Renal pelvis (tissue), 4 donors: ENCODE data around the gene DGCR2. TPM values are rescaled to one million over a fixed set of nuclear protein-coding genes. Genes with fewer than 3 reads are reported as not detected.
"Not testable (repeated sequence)": the region's sequence is repeated elsewhere in the genome, so short reads cannot be mapped to it uniquely, and the experiment has no call there.

Source experiments
- DNase-seq: peaks from one replicate; pipeline ENCODE4 v3.0.0-alpha.2; 2013
- polyA plus RNA-seq, 3 donors: library from polyadenylated mRNA; unstranded; fragments of 120-200 nt; gene quantifications; one replicate each; pipeline ENCODE4 v1.2.1, GENCODE V29; 2013; ENCODE audit not compliant: insufficient read length in 3 of 3

The DGCR2 gene
- polyA plus RNA-seq, 3 donors, result 75.2 to 88.1 (median 81.3) TPM

DNA sequence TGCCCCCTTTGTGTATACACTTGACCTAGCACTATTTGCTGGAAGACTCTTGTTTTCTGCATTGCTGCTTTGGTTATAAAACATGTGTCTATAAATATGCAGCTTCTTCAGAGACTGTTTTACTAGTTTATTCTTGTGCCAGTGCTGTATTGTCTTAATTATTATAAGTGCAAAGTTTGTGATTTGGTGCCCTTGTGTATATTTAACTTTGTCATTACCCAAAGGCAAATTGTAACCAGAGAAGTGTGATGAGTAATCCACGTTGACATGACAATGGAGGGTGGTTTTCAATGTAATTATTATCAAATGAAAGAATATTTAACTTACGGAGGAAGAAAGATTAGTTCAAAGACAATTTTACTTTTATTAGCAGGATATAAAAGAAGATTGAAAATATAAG, 111.1 kb downstream of the DGCR2 start:
- DNase-seq, result no peak

- no peak for DNase-seq
These were observed 116.3 kb downstream of the DGCR2 start for GRCh38 chr22:19005905-19006304.

DNA sequence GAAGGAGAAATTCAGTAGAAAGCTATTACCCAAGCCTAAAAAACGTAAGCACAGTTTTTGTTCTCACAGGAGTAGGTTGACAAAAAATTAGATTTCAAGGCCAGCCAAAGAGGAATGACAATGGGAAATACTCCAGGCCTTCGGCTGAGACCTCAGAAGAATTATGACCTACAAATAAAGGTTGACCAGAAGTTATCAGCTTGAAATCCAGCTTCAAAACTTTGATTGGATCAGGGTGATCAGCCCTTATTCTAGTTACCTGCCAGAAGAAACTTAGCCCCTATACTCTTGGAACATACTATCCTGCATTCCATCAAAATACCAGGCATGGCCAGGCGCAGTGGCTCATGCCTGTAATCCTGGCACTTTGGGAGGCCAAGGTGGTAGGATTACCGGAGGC, 117.7 kb downstream of the DGCR2 start:
- DNase-seq, result no peak

DNA sequence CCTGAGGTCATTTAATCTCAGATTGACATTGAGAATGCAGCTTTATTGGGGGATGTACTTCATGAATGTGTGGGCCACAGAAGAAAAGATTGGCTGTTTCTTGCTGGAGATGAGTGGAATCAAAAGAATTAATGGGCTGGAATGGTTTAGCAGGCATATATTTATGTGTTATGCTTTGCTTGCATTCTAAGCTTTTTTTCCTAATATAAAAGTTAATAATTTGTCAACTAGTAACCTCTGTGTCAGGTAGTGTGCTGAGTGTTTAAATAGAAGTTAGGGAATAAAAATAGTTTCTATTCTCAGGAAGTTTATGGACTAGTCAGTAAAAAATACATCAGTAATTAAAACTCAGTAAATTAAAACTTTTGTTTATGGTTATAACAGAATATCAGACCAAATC, 118.7 kb downstream of the DGCR2 start:
- no peak for DNase-seq

- no peak for DNase-seq
These were observed 119.6 kb downstream of the DGCR2 start for GRCh38 chr22:19002684-19003038.

- no peak for DNase-seq
These were observed 121.0 kb downstream of the DGCR2 start for GRCh38 chr22:19001204-19001603.

DNA sequence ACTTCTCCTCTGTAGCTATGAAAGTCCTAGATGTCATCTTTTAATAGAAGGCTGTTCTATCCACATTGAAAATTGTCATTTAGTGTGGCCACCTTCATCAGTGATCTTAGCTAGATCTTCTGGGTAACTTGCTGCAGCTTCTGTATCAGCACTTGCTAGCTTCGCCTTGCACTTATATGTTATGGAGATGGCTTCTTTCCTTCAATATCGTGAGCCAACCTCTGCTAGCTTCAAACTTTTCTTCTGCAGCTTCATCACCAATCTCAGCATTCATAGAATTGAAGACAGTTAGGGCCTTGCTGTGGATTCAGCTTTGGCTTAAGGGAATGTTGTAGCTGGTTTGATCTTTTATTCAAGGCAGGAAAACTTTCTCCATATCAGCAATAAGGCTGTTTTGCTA, 122.1 kb downstream of the DGCR2 start:
- DNase-seq, result not testable (repeated sequence)

DNA sequence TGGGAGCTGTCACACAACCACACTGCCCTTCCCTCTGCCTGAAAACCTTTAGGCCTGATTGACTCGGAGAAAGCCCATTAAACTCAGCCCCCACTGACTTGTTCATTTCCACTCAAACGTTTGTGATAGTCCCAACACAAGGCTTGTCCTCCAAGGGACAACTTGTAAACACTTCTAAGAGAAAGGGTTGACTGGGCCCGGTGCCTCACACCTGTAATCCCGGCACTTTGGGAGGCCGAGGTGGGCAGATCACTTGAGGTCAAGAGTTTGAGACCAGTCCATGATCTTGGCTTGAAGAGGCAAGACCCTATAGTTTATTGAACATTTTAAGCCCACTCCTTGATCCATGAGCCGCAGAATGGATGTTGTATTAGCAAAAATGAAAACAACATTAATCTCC, 122.8 kb downstream of the DGCR2 start:
- no peak for DNase-seq

- DNase-seq, result no peak
These were observed 123.2 kb downstream of the DGCR2 start for GRCh38 chr22:18999008-18999407.

GRCh38 chr22:18997925-18998315, 124.3 kb downstream of the DGCR2 start:
- no peak for DNase-seq

GRCh38 chr22:18997306-18997924, 124.8 kb downstream of the DGCR2 start:
- DNase-seq, result no peak

GRCh38 chr22:18996376-18996900, 125.8 kb downstream of the DGCR2 start:
- DNase-seq, result no peak

- no peak for DNase-seq
These were observed 126.9 kb downstream of the DGCR2 start for GRCh38 chr22:18995327-18995711.

DNA sequence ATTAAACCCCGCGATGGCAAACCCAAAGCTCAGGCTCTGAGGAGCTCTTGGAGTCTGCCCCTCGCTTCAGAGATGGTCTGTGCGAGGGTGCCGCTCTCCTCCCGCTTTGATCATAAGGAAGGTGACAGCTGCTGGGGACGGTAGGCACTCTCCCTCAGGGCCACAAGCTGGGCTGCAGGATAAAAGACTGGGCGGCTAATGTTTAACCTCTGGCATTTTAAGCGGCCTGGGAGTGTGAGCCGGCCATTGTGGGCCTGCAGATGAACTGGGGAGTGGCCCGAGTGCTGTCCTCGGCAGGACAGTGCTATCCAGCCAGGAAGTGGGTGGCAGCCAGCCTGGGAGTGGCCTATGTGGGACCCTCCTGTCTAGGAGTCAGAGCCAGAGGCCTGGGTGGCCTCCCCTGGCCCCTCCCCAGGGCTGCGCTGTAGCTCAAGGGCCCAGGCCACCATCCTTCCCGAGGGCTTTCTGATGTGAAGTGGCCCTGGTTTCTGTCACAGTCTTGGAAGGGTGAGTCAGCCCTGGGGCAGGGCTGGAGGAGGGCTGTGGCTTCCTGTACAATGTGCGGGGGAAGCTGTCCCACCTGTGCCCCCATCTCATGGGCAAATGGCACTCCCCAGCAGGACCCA, 127.4 kb downstream of the DGCR2 start:
- DNase-seq, result no peak

DNA sequence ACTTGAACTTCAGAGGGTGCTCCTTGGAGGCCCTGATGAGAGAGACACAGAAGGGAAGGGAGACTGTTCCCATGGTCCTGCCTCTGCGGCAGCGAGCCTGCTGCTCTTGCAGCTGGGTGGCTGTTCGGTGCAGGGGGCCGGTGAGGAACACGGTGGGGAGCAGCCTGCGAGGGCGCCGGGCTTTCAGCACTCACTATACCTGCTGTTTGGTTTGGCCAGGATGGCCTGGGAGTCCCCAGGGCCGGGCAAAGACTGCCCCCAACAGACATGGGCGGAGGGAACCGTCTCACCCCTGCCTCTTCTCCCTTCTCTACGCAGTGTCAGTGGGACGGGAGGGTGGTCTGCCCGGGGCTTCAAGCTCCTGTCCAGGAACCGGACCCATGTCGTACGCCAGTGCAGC, 128.2 kb downstream of the DGCR2 start:
- DNase-seq, result no peak

DNA sequence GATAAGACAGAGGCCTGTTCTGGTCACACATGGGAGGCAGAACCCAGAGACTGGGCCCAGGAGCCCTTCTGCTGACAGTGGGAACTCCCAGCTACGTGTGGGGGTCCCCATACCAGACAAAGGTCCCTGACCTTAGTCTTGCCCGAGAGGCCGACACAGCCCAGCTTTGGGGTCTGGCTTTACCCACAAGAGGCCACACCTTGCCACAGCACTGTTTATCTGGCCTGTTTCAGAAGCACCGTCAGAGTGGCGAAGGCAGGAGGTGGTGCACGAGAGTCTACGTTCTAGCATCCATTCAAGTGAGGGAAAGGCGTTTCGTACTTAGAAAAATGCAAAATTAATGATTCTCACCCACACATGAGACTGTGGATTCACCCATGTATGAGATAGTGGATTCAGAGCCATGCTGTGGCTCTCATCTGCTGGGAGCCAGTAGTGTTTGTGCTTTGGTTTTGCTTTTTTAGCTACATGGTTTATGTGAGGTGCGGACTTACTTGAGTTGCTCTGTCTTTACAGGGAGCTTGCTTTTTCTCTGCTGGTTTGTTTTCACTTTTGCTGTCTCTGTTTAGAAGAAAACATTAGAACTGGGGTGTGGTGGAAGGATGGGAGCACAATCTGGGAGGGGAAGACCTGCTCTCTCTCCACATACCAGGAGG, 129.5 kb downstream of the DGCR2 start:
- DNase-seq, result no peak

DNA sequence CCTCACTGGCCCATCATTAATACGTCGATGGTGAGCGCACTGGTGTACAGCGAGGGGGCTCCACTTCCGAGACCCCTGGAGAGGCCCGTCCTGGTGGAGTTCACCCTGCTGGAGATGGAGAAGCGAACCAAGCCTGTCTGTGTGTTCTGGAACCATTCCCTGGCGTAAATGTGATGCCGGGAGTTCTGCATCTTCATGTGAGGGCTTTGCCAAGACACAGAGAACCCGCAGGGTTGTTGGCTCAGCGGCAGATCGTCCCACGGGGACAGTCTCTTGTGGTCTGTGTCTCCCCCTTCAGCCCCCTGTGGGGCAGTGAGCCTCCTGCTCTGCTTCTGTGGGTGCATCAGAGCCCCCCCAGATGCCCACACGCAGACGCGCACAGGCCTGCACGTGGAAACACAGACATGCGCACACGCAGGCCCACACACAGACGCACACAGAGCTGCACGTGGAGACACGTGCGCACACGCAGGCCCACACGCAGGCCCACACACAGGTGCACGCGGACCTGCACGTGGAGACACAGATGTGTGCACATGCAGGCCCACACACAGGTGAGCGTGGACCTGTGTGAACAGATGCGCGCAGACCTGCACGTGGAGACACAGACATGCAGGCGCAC, 130.3 kb downstream of the DGCR2 start:
- DNase-seq, result no peak

DNA sequence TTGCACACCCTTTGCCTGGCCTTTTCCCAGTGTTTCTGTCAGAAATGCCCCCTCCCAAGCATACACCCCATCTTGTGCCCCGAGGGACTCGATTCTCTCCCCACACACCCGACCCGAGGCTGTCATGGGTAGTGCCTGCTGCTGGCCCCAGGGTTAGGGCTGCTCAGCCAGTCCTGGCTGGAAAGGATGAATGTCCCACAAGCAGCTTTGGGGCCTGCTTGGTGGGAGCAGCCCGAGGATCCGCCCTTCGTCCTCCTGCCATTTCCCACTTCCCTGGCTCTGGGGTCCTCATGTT, 131.1 kb downstream of the DGCR2 start:
- no peak for DNase-seq

DNA sequence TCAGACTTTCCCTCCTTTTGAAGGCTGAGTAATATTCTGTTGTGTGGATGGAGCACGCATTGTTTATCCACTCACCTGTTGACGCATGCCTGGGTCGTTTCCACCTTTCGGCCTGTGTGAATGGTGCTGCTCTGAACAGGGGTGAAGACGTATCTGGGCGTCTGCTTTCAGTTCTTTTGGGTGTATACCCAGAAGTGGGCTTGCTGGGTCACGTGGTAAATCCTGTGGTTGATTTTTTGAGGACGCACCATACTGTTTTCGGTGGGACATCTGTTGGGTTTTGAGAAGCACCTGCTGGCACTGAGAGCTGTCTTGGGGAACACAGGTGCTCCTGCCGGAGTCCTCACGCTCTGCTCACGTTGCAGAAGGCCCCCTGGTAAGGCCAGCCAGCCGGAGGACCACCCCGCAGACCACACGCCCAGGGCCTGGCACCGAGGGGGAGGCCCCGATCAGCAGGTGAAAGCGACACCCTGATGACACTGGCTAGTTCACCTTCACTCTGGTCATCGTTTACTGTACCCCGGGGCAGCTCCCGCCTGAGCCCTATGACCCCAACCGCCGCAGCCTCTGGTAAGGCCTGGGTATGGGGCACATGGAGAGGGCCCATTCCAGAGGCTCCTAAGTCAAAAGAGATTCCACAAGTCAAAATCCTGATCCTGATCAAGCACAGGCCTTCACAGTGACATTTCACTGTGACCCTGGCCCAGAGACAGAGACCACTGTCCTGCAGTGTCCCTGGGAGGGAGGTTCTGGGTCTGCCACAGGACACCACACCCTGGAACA, 131.7 kb downstream of the DGCR2 start:
- no peak for DNase-seq

- DNase-seq, result no peak
These were observed 133.3 kb downstream of the DGCR2 start for GRCh38 chr22:18988958-18989357.

DNA sequence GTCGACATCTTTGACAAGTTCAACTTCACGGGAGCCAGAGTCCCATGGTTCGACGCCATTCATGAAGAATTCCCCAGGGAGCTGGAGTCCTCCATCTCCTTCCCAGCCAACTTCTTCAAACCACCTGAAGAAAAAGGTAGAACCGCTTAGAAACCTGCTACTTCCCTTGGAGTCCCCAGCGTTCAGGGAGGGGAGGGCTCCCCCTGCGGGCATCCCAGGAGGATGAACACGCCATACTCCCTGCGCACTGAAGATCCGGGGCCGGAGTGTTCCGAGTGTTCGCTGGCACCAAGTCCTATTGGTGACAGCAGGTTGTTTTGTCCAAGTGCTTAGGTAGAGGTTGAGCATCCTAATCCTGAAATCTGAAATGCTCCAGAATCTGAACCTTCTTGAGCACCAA, 134.4 kb downstream of the DGCR2 start:
- DNase-seq, result no peak

- not testable (repeated sequence) for DNase-seq
These were observed 135.1 kb downstream of the DGCR2 start for GRCh38 chr22:18987114-18987513.
